K562 (cell line): ENCODE results near the gene NDUFB10. TPM values are rescaled to one million over a fixed set of nuclear protein-coding genes. Genes with fewer than 3 reads are reported as not detected.

Source experiments
- JUN ChIP-seq, 2 experiments: sonication (generic) in 1 of 2; formaldehyde crosslinking in 1 of 2; IDR thresholded peaks; 2 replicates each; pipeline versions ENCODE4 v1.6.1 to v1.8.0; 2012 to 2022; ENCODE audit warnings: borderline replicate concordance in 2 of 2, mild to moderate bottlenecking in 2 of 2, improper control_type of control experiment in 1 of 2, low read depth in 1 of 2, low read length in 1 of 2, missing genetic modification reagents in 1 of 2
- MCM2 ChIP-seq: fragments of 450-650 bp; IDR thresholded peaks from 2 replicates; pipeline ENCODE4 v1.6.1; 2017; ENCODE audit warnings: low read depth, mild to moderate bottlenecking
- RCOR1 ChIP-seq, 2 experiments: IDR thresholded peaks; 2 replicates each; pipeline ENCODE4 v1.6.1; 2012; ENCODE audit warnings: low read depth in 2 of 2, low read length in 2 of 2, borderline replicate concordance in 1 of 2, improper control_type of control experiment in 1 of 2
- ZKSCAN3 ChIP-seq: fragments of 250-450 bp; sonication (Bioruptor Pico); IDR thresholded peaks from 2 replicates; pipeline ENCODE4 v1.4.0; 2020
- ZNF140 ChIP-seq: fragments of 250-450 bp; sonication (Bioruptor Pico); IDR thresholded peaks from 2 replicates; pipeline ENCODE4 v1.8.0; 2021; ENCODE audit warnings: moderate library complexity, mild to moderate bottlenecking, inconsistent platforms
- ZNF507 ChIP-seq: conservative IDR thresholded peaks from 2 replicates; pipeline ENCODE4 v1.6.1; 2017; ENCODE audit warnings: missing genetic modification characterization, missing compliant biosample characterization
- polyA plus RNA-seq, 8 experiments: library from polyadenylated mRNA; depleted of rRNA in 4 of 8; stranded (reverse) in 5 of 8; unstranded in 3 of 8; fragments of >200 nt; fragmentation: Nextera tagmentation in 2 of 8; fragmentation: Illumina TruSeq in 1 of 8; extraction: Ambion mirVana in 2 of 8; extraction: Trizol in 1 of 8; gene quantifications; 2 replicates each; pipeline versions ENCODE4 v1.2.1 to v1.2.3, GENCODE V29; 2011 to 2014; ENCODE audit warnings: inconsistent platforms in 1 of 8, missing spikeins in 1 of 8
- total RNA-seq, 7 experiments: library from RNA; depleted of rRNA in 6 of 7; stranded (reverse); fragments of >200 nt in 6 of 7; fragmentation: Illumina TruSeq in 2 of 7; extraction: Trizol in 2 of 7; gene quantifications; 2 replicates each; pipeline versions ENCODE4 v1.2.1 to v1.2.3, GENCODE V29; 2011 to 2021; ENCODE audit warnings: low replicate concordance in 1 of 7
- TF ChIP-seq, protein P1 (sequence below): IDR thresholded peaks from 2 replicates; pipeline ENCODE4 v1.6.1; 2016; ENCODE audit warnings: missing genetic modification characterization, missing compliant biosample characterization
- TF ChIP-seq, protein P2 (sequence below): fragments of 250-450 bp; sonication (Bioruptor Pico); IDR thresholded peaks from 2 replicates; pipeline ENCODE4 v1.5.0; 2022; ENCODE audit warnings: mild to moderate bottlenecking
- TF ChIP-seq, protein P3 (sequence below): IDR thresholded peaks from 2 replicates; pipeline ENCODE4 v1.6.1; 2011; ENCODE audit not compliant: insufficient read length; ENCODE audit errors: extremely low read depth
- TF ChIP-seq, protein P4 (sequence below): fragments of 200-800 bp; sonication (Bioruptor generic); IDR thresholded peaks from 2 replicates; pipeline ENCODE4 v1.6.1; 2016; ENCODE audit warnings: missing genetic modification characterization, missing compliant biosample characterization
- TF ChIP-seq, protein P5 (sequence below), 2 experiments: fragments of 450-650 bp; IDR thresholded peaks; 2 replicates each; pipeline ENCODE4 v1.6.1; 2018; ENCODE audit warnings: mild to moderate bottlenecking in 2 of 2, low read depth in 1 of 2; ENCODE audit not compliant: partially characterized antibody in 2 of 2

NDUFB10 gene
- total and polyA plus RNA-seq, 9 of the 15 experiments (the other 6 are each of a cell fraction or from before 2014, with no cell fraction given) = 69.3 to 527 (median 161) TPM

DNA sequence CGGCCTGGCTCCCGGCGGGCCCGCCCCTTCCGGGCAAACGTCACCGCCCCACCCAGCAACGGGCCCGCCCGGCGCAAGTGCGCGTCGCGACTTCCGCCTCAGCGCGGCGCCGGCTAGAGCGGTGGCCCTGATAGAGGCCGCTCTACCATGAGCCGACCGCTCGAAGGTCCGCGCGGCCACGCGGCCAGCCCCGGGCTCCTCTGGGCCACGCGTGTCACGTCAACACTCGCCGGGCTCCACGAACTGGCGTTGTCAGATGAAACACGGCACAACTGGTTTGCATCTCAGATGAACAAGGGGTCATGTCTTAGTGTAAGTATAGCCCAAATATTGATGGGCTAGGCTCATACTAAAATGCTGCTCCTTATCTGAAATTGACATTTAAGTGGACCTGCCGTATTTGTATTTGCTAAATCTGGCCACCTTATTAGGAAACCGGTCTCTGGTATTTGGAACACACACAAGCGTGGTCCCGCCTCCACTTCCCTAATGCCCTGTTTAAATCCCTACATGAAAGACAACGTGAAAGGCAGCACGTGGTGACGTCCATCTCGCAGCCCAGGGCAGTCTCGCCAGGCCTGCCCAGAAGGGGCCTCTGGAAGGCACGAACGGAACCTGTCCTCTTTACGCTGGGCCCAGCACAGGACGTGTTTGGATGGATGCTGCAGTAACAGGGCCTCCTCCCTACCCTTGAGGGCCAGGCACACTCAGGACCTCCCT, 50.6 kb downstream of the NDUFB10 start, which contains the start of gene ZNF598 (continued):
- TF ChIP-seq, protein P1, sequence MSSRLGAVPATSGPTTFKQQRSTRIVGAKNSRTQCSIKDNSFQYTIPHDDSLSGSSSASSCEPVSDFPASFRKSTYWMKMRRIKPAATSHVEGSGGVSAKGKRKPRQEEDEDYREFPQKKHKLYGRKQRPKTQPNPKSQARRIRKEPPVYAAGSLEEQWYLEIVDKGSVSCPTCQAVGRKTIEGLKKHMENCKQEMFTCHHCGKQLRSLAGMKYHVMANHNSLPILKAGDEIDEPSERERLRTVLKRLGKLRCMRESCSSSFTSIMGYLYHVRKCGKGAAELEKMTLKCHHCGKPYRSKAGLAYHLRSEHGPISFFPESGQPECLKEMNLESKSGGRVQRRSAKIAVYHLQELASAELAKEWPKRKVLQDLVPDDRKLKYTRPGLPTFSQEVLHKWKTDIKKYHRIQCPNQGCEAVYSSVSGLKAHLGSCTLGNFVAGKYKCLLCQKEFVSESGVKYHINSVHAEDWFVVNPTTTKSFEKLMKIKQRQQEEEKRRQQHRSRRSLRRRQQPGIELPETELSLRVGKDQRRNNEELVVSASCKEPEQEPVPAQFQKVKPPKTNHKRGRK (tag) = no peak
- peak; percentile 46; the same call in 1 of the 2 replicates for TF ChIP-seq JUN (IDR thresholded peaks at IDR 0.05; ENCODE audit: borderline replicate concordance, low read depth, low read length)
- TF ChIP-seq JUN (CRISPR knock-in tag; IDR thresholded peaks at IDR 0.05; ENCODE audit: borderline replicate concordance) = no peak
- TF ChIP-seq MCM2 = no peak
- no peak for TF ChIP-seq ZKSCAN3
- 0 out of 4 replicates have a peak, but pooled peaks of 1 of the 2 experiments have one; percentile 4 for TF ChIP-seq RCOR1 (IDR thresholded peaks at IDR 0.05; ENCODE audit: borderline replicate concordance in 1 of 2, low read depth in 2 of 2, low read length in 2 of 2)
- TF ChIP-seq, protein P2, sequence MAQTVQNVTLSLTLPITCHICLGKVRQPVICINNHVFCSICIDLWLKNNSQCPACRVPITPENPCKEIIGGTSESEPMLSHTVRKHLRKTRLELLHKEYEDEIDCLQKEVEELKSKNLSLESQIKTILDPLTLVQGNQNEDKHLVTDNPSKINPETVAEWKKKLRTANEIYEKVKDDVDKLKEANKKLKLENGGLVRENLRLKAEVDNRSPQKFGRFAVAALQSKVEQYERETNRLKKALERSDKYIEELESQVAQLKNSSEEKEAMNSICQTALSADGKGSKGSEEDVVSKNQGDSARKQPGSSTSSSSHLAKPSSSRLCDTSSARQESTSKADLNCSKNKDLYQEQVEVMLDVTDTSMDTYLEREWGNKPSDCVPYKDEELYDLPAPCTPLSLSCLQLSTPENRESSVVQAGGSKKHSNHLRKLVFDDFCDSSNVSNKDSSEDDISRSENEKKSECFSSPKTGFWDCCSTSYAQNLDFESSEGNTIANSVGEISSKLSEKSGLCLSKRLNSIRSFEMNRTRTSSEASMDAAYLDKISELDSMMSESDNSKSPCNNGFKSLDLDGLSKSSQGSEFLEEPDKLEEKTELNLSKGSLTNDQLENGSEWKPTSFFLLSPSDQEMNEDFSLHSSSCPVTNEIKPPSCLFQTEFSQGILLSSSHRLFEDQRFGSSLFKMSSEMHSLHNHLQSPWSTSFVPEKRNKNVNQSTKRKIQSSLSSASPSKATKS (CRISPR knock-in tag) = no peak
- TF ChIP-seq ZNF507 (tag) = no peak
- TF ChIP-seq, protein P3, sequence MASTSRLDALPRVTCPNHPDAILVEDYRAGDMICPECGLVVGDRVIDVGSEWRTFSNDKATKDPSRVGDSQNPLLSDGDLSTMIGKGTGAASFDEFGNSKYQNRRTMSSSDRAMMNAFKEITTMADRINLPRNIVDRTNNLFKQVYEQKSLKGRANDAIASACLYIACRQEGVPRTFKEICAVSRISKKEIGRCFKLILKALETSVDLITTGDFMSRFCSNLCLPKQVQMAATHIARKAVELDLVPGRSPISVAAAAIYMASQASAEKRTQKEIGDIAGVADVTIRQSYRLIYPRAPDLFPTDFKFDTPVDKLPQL = no peak
- TF ChIP-seq ZNF140 (CRISPR knock-in tag) = no peak
- TF ChIP-seq, protein P4, sequence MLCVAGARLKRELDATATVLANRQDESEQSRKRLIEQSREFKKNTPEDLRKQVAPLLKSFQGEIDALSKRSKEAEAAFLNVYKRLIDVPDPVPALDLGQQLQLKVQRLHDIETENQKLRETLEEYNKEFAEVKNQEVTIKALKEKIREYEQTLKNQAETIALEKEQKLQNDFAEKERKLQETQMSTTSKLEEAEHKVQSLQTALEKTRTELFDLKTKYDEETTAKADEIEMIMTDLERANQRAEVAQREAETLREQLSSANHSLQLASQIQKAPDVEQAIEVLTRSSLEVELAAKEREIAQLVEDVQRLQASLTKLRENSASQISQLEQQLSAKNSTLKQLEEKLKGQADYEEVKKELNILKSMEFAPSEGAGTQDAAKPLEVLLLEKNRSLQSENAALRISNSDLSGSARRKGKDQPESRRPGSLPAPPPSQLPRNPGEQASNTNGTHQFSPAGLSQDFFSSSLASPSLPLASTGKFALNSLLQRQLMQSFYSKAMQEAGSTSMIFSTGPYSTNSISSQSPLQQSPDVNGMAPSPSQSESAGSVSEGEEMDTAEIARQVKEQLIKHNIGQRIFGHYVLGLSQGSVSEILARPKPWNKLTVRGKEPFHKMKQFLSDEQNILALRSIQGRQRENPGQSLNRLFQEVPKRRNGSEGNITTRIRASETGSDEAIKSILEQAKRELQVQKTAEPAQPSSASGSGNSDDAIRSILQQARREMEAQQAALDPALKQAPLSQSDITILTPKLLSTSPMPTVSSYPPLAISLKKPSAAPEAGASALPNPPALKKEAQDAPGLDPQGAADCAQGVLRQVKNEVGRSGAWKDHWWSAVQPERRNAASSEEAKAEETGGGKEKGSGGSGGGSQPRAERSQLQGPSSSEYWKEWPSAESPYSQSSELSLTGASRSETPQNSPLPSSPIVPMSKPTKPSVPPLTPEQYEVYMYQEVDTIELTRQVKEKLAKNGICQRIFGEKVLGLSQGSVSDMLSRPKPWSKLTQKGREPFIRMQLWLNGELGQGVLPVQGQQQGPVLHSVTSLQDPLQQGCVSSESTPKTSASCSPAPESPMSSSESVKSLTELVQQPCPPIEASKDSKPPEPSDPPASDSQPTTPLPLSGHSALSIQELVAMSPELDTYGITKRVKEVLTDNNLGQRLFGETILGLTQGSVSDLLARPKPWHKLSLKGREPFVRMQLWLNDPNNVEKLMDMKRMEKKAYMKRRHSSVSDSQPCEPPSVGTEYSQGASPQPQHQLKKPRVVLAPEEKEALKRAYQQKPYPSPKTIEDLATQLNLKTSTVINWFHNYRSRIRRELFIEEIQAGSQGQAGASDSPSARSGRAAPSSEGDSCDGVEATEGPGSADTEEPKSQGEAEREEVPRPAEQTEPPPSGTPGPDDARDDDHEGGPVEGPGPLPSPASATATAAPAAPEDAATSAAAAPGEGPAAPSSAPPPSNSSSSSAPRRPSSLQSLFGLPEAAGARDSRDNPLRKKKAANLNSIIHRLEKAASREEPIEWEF (CRISPR knock-in tag) = 0 out of 2 replicates have a peak, but pooled peaks have one; percentile 13
- TF ChIP-seq, protein P5, sequence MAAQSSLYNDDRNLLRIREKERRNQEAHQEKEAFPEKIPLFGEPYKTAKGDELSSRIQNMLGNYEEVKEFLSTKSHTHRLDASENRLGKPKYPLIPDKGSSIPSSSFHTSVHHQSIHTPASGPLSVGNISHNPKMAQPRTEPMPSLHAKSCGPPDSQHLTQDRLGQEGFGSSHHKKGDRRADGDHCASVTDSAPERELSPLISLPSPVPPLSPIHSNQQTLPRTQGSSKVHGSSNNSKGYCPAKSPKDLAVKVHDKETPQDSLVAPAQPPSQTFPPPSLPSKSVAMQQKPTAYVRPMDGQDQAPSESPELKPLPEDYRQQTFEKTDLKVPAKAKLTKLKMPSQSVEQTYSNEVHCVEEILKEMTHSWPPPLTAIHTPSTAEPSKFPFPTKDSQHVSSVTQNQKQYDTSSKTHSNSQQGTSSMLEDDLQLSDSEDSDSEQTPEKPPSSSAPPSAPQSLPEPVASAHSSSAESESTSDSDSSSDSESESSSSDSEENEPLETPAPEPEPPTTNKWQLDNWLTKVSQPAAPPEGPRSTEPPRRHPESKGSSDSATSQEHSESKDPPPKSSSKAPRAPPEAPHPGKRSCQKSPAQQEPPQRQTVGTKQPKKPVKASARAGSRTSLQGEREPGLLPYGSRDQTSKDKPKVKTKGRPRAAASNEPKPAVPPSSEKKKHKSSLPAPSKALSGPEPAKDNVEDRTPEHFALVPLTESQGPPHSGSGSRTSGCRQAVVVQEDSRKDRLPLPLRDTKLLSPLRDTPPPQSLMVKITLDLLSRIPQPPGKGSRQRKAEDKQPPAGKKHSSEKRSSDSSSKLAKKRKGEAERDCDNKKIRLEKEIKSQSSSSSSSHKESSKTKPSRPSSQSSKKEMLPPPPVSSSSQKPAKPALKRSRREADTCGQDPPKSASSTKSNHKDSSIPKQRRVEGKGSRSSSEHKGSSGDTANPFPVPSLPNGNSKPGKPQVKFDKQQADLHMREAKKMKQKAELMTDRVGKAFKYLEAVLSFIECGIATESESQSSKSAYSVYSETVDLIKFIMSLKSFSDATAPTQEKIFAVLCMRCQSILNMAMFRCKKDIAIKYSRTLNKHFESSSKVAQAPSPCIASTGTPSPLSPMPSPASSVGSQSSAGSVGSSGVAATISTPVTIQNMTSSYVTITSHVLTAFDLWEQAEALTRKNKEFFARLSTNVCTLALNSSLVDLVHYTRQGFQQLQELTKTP (IDR thresholded peaks at IDR 0.05; ENCODE audit: low read depth in 1 of 2, partially characterized antibody in 2 of 2) = peak in 1 of 2 experiments; percentile 45
